Mammary epithelial cell (primary cell): Measurements from ENCODE around the gene SINHCAF.

ENCODE experiments used
- EZH2 ChIP-seq: IDR thresholded peaks from 2 replicates; pipeline ENCODE4 v1.6.1; 2012; ENCODE audit warnings: low read length, inconsistent platforms, borderline replicate concordance
- TF ChIP-seq, protein P1 (sequence below), 2 donors: IDR thresholded peaks in 1 of 2; conservative IDR thresholded peaks in 1 of 2; 2 replicates each; pipeline ENCODE4 v1.5.1; 2011 to 2012; ENCODE audit warnings: inconsistent platforms in 2 of 2, low read length in 2 of 2, mild to moderate bottlenecking in 2 of 2, control low read depth in 1 of 2, low read depth in 1 of 2; ENCODE audit not compliant: insufficient read depth in 1 of 2; ENCODE audit errors: extremely low read depth in 1 of 2

DNA sequence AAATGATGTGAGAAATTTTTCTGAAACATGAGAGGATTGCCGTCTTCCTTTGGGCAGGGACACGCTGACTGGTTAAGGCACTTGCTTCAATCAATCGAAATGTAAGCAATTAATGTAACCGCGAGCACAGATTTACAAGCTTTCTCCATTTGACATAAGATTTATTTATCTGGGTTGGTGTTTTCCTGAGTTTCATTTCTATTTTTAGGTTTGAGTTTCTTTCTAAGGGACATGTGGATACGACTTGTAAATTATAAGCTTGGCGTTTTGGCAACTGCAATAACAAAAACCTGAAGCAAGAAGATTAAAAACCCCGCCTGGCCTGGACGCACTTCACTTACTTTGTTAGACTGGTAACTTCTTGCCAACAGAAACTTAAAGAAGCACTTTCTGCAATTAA lies 20.3 kb upstream of the SINHCAF start:
- TF ChIP-seq, protein P1, sequence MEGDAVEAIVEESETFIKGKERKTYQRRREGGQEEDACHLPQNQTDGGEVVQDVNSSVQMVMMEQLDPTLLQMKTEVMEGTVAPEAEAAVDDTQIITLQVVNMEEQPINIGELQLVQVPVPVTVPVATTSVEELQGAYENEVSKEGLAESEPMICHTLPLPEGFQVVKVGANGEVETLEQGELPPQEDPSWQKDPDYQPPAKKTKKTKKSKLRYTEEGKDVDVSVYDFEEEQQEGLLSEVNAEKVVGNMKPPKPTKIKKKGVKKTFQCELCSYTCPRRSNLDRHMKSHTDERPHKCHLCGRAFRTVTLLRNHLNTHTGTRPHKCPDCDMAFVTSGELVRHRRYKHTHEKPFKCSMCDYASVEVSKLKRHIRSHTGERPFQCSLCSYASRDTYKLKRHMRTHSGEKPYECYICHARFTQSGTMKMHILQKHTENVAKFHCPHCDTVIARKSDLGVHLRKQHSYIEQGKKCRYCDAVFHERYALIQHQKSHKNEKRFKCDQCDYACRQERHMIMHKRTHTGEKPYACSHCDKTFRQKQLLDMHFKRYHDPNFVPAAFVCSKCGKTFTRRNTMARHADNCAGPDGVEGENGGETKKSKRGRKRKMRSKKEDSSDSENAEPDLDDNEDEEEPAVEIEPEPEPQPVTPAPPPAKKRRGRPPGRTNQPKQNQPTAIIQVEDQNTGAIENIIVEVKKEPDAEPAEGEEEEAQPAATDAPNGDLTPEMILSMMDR (conservative IDR thresholded peaks at IDR 0.05 in 1 of 2, IDR thresholded peaks at IDR 0.05 in 1 of 2; ENCODE audit: extremely low read depth in 1 of 2, insufficient read depth in 1 of 2, low read depth in 1 of 2, low read length in 2 of 2) = no peak
- no peak for TF ChIP-seq EZH2
